MM.1S (cell line): ENCODE results near the gene AK9.

Experiments
- DNase-seq: peaks from one replicate; pipeline ENCODE4 v3.0.0-alpha.2; 2015
- H2AFZ ChIP-seq: fragments of 300-600 bp; sonication (generic); 2 replicates; pipeline ENCODE4 v1.6.0; 2016; ENCODE audit warnings: antibody characterized with exemption, low read length
- H3F3A ChIP-seq: fragments of 300-600 bp; sonication (generic); 2 replicates; pipeline ENCODE4 v1.6.1; 2016; ENCODE audit warnings: mild to moderate bottlenecking, antibody characterized with exemption, low read length, moderate library complexity, mixed read lengths; ENCODE audit not compliant: insufficient read depth
- H3K27ac ChIP-seq: fragments of 300-600 bp; sonication (generic); 2 replicates; pipeline ENCODE4 v1.5.1; 2016; ENCODE audit warnings: mild to moderate bottlenecking, low read length
- H3K27me3 ChIP-seq: fragments of 300-600 bp; sonication (generic); replicated peaks from 2 replicates; pipeline ENCODE4 v1.6.0; 2016; ENCODE audit warnings: low read length; ENCODE audit not compliant: insufficient read depth
- H3K36me3 ChIP-seq: fragments of 300-600 bp; sonication (generic); replicated peaks from 2 replicates; pipeline ENCODE4 v1.6.1; 2016; ENCODE audit warnings: mild to moderate bottlenecking, low read length, mixed read lengths; ENCODE audit not compliant: insufficient read depth
- H3K4me1 ChIP-seq: fragments of 300-600 bp; sonication (generic); 2 replicates; pipeline ENCODE4 v1.6.1; 2016; ENCODE audit warnings: low read length, mixed read lengths
- H3K4me2 ChIP-seq: fragments of 300-600 bp; sonication (generic); 2 replicates; pipeline ENCODE4 v1.6.0; 2016; ENCODE audit warnings: low read depth, low read length
- H3K4me3 ChIP-seq: fragments of 300-600 bp; sonication (generic); 2 replicates; pipeline ENCODE4 v1.5.1; 2016; ENCODE audit warnings: low read length, mixed read lengths
- H3K79me2 ChIP-seq: fragments of 300-600 bp; sonication (generic); 2 replicates; pipeline ENCODE4 v1.6.1; 2016; ENCODE audit warnings: mixed run types, low read length, mixed read lengths
- H3K9ac ChIP-seq: fragments of 300-600 bp; sonication (generic); 2 replicates; pipeline ENCODE4 v1.6.1; 2016; ENCODE audit warnings: low read length, mixed read lengths
- H3K9me2 ChIP-seq: fragments of 300-600 bp; sonication (generic); replicated peaks from 2 replicates; pipeline ENCODE4 v1.6.1; 2016; ENCODE audit warnings: mild to moderate bottlenecking, low read length, mixed read lengths; ENCODE audit not compliant: insufficient read depth
- H3K9me3 ChIP-seq: fragments of 300-600 bp; sonication (generic); replicated peaks from 2 replicates; pipeline ENCODE4 v1.6.1; 2016; ENCODE audit warnings: mild to moderate bottlenecking, low read length, mixed read lengths; ENCODE audit not compliant: insufficient read depth
- H4K20me1 ChIP-seq: fragments of 300-600 bp; sonication (generic); 2 replicates; pipeline ENCODE4 v1.6.1; 2016; ENCODE audit warnings: mild to moderate bottlenecking, low read length, moderate library complexity, mixed read lengths; ENCODE audit not compliant: insufficient read depth
- CTCF ChIP-seq: fragments of 300-600 bp; sonication (generic); IDR thresholded peaks from 2 replicates; pipeline ENCODE4 v1.5.1; 2016; ENCODE audit warnings: antibody characterized with exemption, low read length, mixed read lengths
- EZH2 ChIP-seq: fragments of 300-600 bp; sonication (generic); optimal IDR thresholded peaks from 2 replicates; pipeline ENCODE3; 2017; ENCODE audit warnings: low read depth, mild to moderate bottlenecking, antibody characterized with exemption, low read length, mixed read lengths
- EZH2phosphoT487 ChIP-seq: fragments of 300-600 bp; sonication (generic); IDR thresholded peaks from 2 replicates; pipeline ENCODE4 v1.6.1; 2018; ENCODE audit warnings: antibody characterized with exemption, low read length

Gene AK9

DNA sequence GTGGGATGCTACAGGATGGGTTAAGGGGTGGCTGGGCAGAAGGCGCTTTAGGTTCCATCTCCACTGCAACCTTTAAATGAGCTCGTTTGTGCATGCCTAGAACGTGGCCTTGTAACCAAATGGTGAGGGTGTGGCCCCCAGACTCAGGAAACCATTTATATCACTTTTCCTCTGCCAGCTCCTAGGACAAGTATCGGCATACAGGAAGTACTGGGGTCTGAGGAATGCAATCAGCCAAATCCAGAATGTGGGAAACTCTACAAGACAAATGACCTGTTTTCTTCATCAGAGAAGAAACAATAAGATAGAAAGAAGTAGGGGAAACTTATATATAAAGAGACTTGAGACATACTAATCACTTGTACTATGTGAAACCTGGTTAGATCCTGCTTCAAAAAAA, 21.2 kb downstream of the AK9 start:
- no peaks in the 10 kb centered on the region for H3K9me2 ChIP-seq
- no peaks in the 10 kb centered on the region for H3K27me3 ChIP-seq
- no peaks in the 10 kb centered on the region for H3K4me1 ChIP-seq
- H3K79me2 ChIP-seq = no peaks in the 10 kb centered on the region
- H3K9me3 ChIP-seq = no peaks in the 10 kb centered on the region
- DNase-seq = no peak
- H3K27ac ChIP-seq = no peak overlapping the region
- no peak overlapping the region for H3K4me3 ChIP-seq
- TF ChIP-seq CTCF = no peak
- TF ChIP-seq EZH2phosphoT487 = no peak
- no peak for TF ChIP-seq EZH2
- no peaks in the 10 kb centered on the region for H3F3A ChIP-seq
- no peaks in the 10 kb centered on the region for H4K20me1 ChIP-seq
- H3K36me3 ChIP-seq = no peaks in the 10 kb centered on the region
- H2AFZ ChIP-seq = no peak overlapping the region
- H3K4me2 ChIP-seq = no peak overlapping the region
- no peak overlapping the region for H3K9ac ChIP-seq

DNA sequence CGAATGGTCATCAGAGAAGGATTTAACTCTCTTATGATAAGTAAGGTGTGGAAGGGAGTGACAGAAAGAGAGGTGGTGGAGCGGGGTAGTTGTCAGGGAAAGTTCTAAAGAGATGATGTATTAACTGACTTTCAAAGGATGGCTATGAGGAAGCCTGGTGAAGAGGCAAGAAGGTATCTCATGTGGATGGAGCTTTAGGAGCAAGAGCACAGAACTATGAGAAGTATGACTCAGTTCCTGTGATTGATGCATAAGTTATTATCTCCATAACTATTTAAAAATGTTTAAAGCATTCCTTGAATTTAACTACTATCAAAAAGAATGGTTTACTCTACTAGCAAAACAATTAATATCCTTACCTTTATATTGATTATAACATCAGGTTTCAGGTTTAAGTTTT, 28.8 kb downstream of the AK9 start:
- H4K20me1 ChIP-seq = no peaks in the 10 kb centered on the region
- H3K9me2 ChIP-seq = no peaks in the 10 kb centered on the region
- no peaks in the 10 kb centered on the region for H3K79me2 ChIP-seq
- TF ChIP-seq EZH2 = no peak
- TF ChIP-seq CTCF = no peak
- no peak for TF ChIP-seq EZH2phosphoT487
- H2AFZ ChIP-seq = no peak overlapping the region
- H3K36me3 ChIP-seq = no peaks in the 10 kb centered on the region
- H3K4me2 ChIP-seq = no peak overlapping the region
- no peaks in the 10 kb centered on the region for H3K9me3 ChIP-seq
- H3F3A ChIP-seq = no peaks in the 10 kb centered on the region
- H3K27ac ChIP-seq = no peak overlapping the region
- no peak for DNase-seq
- H3K27me3 ChIP-seq = no peaks in the 10 kb centered on the region
- no peak overlapping the region for H3K9ac ChIP-seq
- H3K4me1 ChIP-seq = no peaks in the 10 kb centered on the region
- no peak overlapping the region for H3K4me3 ChIP-seq

- no peaks in the 10 kb centered on the region for H4K20me1 ChIP-seq
- H3K79me2 ChIP-seq = no peaks in the 10 kb centered on the region
- H2AFZ ChIP-seq = no peak overlapping the region
- no peak for TF ChIP-seq EZH2
- TF ChIP-seq CTCF = no peak
- TF ChIP-seq EZH2phosphoT487 = no peak
- no peaks in the 10 kb centered on the region for H3K36me3 ChIP-seq
- no peaks in the 10 kb centered on the region for H3K9me3 ChIP-seq
- H3K27ac ChIP-seq = no peak overlapping the region
- H3K4me2 ChIP-seq = no peak overlapping the region
- DNase-seq = no peak
- H3F3A ChIP-seq = no peaks in the 10 kb centered on the region
- H3K4me3 ChIP-seq = no peak overlapping the region
- H3K9ac ChIP-seq = no peak overlapping the region
- no peaks in the 10 kb centered on the region for H3K27me3 ChIP-seq
- no peaks in the 10 kb centered on the region for H3K4me1 ChIP-seq
- no peaks in the 10 kb centered on the region for H3K9me2 ChIP-seq
Observed at GRCh38 chr6:109660526-109661320, 30.3 kb downstream of the AK9 start.
